SK-N-SH (cell line): ENCODE results near the gene XXYLT1. TPM values are rescaled to one million over a fixed set of nuclear protein-coding genes. Genes with fewer than 3 reads are reported as not detected.

Source experiments
- CTCF ChIA-PET: fragments of 300-600, 350-600 bp; formaldehyde crosslinking; extraction: SDS; loops from one replicate; lab custom pipeline; 2021; lab: Yijun Ruan, JAX
- POLR2A ChIA-PET: fragments of 350-600 bp; sonication (Branson Sonifier 250); formaldehyde crosslinking; extraction: SDS; loops from one replicate; lab custom pipeline; 2020; ENCODE audit warnings: antibody characterized with exemption, inconsistent platforms; lab: Yijun Ruan, JAX
- DNase-seq: peaks from one replicate; pipeline ENCODE4 v3.0.0; 2012
- H2AFZ ChIP-seq: fragments of 200-600 bp; sonication (generic); 2 replicates; pipeline ENCODE4 v1.8.1; 2016; ENCODE audit warnings: antibody characterized with exemption, mild to moderate bottlenecking, low read depth
- H3F3A ChIP-seq: fragments of 200-600 bp; sonication (generic); replicated peaks from 2 replicates; pipeline ENCODE3; 2016; ENCODE audit warnings: antibody characterized with exemption, mild to moderate bottlenecking; ENCODE audit not compliant: insufficient read depth
- H3K27ac ChIP-seq, 2 experiments: fragments of 200-500 bp in 1 of 2; fragments of 200-600 bp in 1 of 2; sonication (Bioruptor generic) in 1 of 2; sonication (generic), shearing (Covaris generic) in 1 of 2; 2 replicates each; pipeline versions ENCODE4 v1.5.1 to v1.6.1; 2014 to 2016; ENCODE audit warnings: low read depth in 2 of 2, inconsistent platforms in 1 of 2, low read length in 1 of 2, mild to moderate bottlenecking in 1 of 2, mixed read lengths in 1 of 2
- H3K27me3 ChIP-seq: fragments of 200-600 bp; sonication (generic), shearing (Covaris generic); 2 replicates; pipeline ENCODE4 v1.6.1; 2016; ENCODE audit warnings: mixed run types; ENCODE audit not compliant: insufficient read depth
- H3K36me3 ChIP-seq, 2 experiments: fragments of 200-500 bp in 1 of 2; fragments of 200-600 bp in 1 of 2; sonication (Bioruptor generic) in 1 of 2; sonication (generic) in 1 of 2; replicated peaks in 1 of 2; 2 replicates each; pipeline versions ENCODE3 to v1.5.1; 2014 to 2016; ENCODE audit warnings: low read length in 1 of 2, mild to moderate bottlenecking in 1 of 2; ENCODE audit not compliant: insufficient read depth in 2 of 2, control insufficient read depth in 1 of 2
- H3K4me1 ChIP-seq, 2 experiments: fragments of 200-500 bp in 1 of 2; fragments of 200-600 bp in 1 of 2; sonication (Bioruptor generic) in 1 of 2; sonication (generic), shearing (Covaris generic) in 1 of 2; 2 replicates each; pipeline versions ENCODE4 v1.5.1 to v1.6.1; 2014 to 2016; ENCODE audit warnings: low read depth in 1 of 2, low read length in 1 of 2, mixed run types in 1 of 2; ENCODE audit not compliant: insufficient read depth in 2 of 2, control insufficient read depth in 1 of 2
- H3K4me2 ChIP-seq: fragments of 200-600 bp; sonication (generic), shearing (Covaris generic); 2 replicates; pipeline ENCODE4 v1.6.1; 2017; ENCODE audit warnings: mixed run types
- H3K4me3 ChIP-seq, 2 experiments: fragments of 200-500 bp in 1 of 2; fragments of 200-600 bp in 1 of 2; sonication (Bioruptor generic) in 1 of 2; sonication (generic), shearing (Covaris generic) in 1 of 2; 2 replicates each; pipeline versions ENCODE4 v1.5.1 to v1.8.1; 2014 to 2016; ENCODE audit warnings: low read depth in 2 of 2, inconsistent platforms in 1 of 2, low read length in 1 of 2, mild to moderate bottlenecking in 1 of 2, mixed read lengths in 1 of 2, moderate library complexity in 1 of 2
- H3K79me2 ChIP-seq: fragments of 200-600 bp; sonication (generic); 2 replicates; pipeline ENCODE4 v1.8.1; 2017; ENCODE audit warnings: mild to moderate bottlenecking; ENCODE audit not compliant: insufficient read depth
- H3K9ac ChIP-seq: fragments of 200-600 bp; sonication (generic); 2 replicates; pipeline ENCODE4 v1.6.1; 2017; ENCODE audit warnings: mixed run types
- H3K9me2 ChIP-seq: fragments of 200-600 bp; sonication (generic); 2 replicates; pipeline ENCODE4 v1.6.1; 2017; ENCODE audit warnings: mixed run types
- H3K9me3 ChIP-seq: fragments of 200-600 bp; sonication (generic); 2 replicates; pipeline ENCODE4 v1.6.1; 2017; ENCODE audit warnings: mixed run types, mild to moderate bottlenecking, moderate library complexity
- H4K20me1 ChIP-seq: fragments of 200-600 bp; sonication (generic); 2 replicates; pipeline ENCODE4 v1.6.1; 2017; ENCODE audit warnings: mild to moderate bottlenecking, mixed run types; ENCODE audit not compliant: insufficient read depth
- CHD2 ChIP-seq: fragments of 150-350 bp; IDR thresholded peaks from 2 replicates; pipeline ENCODE4 v1.6.1; 2018; ENCODE audit warnings: low read length; ENCODE audit not compliant: partially characterized antibody
- EZH2phosphoT487 ChIP-seq: fragments of 200-600 bp; sonication (generic); IDR thresholded peaks from 2 replicates; pipeline ENCODE4 v1.6.1; 2017; ENCODE audit warnings: low read depth, mixed run types, mild to moderate bottlenecking, antibody characterized with exemption, moderate library complexity, borderline replicate concordance
- FOXJ3 ChIP-seq: sonication (generic); formaldehyde crosslinking; IDR thresholded peaks from 2 replicates; pipeline ENCODE4 v1.5.1; 2020; ENCODE audit warnings: mild to moderate bottlenecking, missing genetic modification reagents
- GABPA ChIP-seq: IDR thresholded peaks from 2 replicates; pipeline ENCODE4 v1.4.0; 2012; ENCODE audit warnings: low read depth, mild to moderate bottlenecking
- GATA2 ChIP-seq: sonication (generic); formaldehyde crosslinking; IDR thresholded peaks from 2 replicates; pipeline ENCODE4 v1.5.0; 2020; ENCODE audit warnings: mild to moderate bottlenecking, missing genetic modification reagents
- MEF2A ChIP-seq: IDR thresholded peaks from 2 replicates; pipeline ENCODE4 v1.4.0; 2012; ENCODE audit warnings: low read depth, borderline replicate concordance
- NRF1 ChIP-seq: IDR thresholded peaks from 2 replicates; pipeline ENCODE4 v1.6.1; 2012; ENCODE audit warnings: low read depth, mild to moderate bottlenecking, low read length
- RAD21 ChIP-seq: IDR thresholded peaks from 2 replicates; pipeline ENCODE4 v1.6.1; 2012; ENCODE audit warnings: mild to moderate bottlenecking, low read length
- RCOR1 ChIP-seq: fragments of 150-350 bp; IDR thresholded peaks from 2 replicates; pipeline ENCODE4 v1.6.1; 2017; ENCODE audit warnings: antibody characterized with exemption, low read length
- RFX5 ChIP-seq: IDR thresholded peaks from 2 replicates; pipeline ENCODE4 v1.6.1; 2012; ENCODE audit warnings: mild to moderate bottlenecking, improper control_type of control experiment, low read length
- SIN3A ChIP-seq: IDR thresholded peaks from 2 replicates; pipeline ENCODE4 v1.6.1; 2012; ENCODE audit warnings: low read depth, mild to moderate bottlenecking, low read length, moderate library complexity, borderline replicate concordance
- SMC3 ChIP-seq: IDR thresholded peaks from 2 replicates; pipeline ENCODE4 v1.6.1; 2012; ENCODE audit warnings: low read depth, low read length, improper control_type of control experiment
- TAF1 ChIP-seq: IDR thresholded peaks from 2 replicates; pipeline ENCODE4 v1.6.1; 2012; ENCODE audit warnings: low read depth, mild to moderate bottlenecking, low read length, moderate library complexity, borderline replicate concordance
- TEAD4 ChIP-seq: IDR thresholded peaks from 2 replicates; pipeline ENCODE4 v1.4.0; 2012; ENCODE audit warnings: mild to moderate bottlenecking, borderline replicate concordance; ENCODE audit not compliant: insufficient read depth
- YY1 ChIP-seq: IDR thresholded peaks from 2 replicates; pipeline ENCODE4 v1.4.0; 2012; ENCODE audit warnings: low read depth, mild to moderate bottlenecking
- WGBS: methylation state at CpG from one replicate; pipeline ENCODE4 v1.1.6; 2017; ENCODE audit warnings: low lambda C conversion rate; 5-methylcytosine and 5-hydroxymethylcytosine counted together
- polyA plus RNA-seq, 3 experiments: library from polyadenylated mRNA; depleted of rRNA; stranded (reverse); fragments of >200 nt; gene quantifications; 2 replicates each; pipeline ENCODE4 v1.2.3, GENCODE V29; 2012
- TF ChIP-seq, protein P1 (sequence below): fragments of 150-350 bp; IDR thresholded peaks from 2 replicates; pipeline ENCODE4 v1.6.1; 2016; ENCODE audit warnings: mild to moderate bottlenecking, low read depth, low read length
- TF ChIP-seq, protein P2 (sequence below): IDR thresholded peaks from 2 replicates; pipeline ENCODE4 v1.4.0; 2012; ENCODE audit warnings: low read depth, borderline replicate concordance
- TF ChIP-seq, protein P3 (sequence below): IDR thresholded peaks from 2 replicates; pipeline ENCODE4 v1.6.1; 2012; ENCODE audit warnings: mild to moderate bottlenecking, low read depth, low read length, moderate library complexity
- TF ChIP-seq, protein P4 (sequence below): fragments of 200-600 bp; sonication (generic); IDR thresholded peaks from 2 replicates; pipeline ENCODE4 v1.6.1; 2017; ENCODE audit warnings: antibody characterized with exemption, mild to moderate bottlenecking, moderate library complexity

Gene XXYLT1
- polyA plus RNA-seq, 1 of the 3 experiments (the other 2 are of a cell fraction) = 22.6 TPM

DNA sequence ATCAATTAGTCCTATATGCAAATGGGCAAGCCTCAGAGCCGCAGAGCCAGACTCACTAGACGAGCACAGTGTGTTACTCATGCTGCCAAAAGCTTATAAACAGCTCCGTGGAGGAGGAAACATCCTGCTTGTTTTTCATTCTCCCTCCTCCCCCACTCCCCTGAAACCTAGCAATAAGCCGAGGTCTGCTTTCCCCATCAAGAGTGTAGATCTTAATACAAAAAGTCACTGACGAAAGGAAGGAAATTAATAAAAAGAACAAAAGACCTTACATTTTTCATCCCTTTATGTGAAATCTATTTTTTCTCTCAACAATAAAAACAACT lies 88.5 kb downstream of the XXYLT1 start:
- no peak overlapping the region for H2AFZ ChIP-seq
- 48% methylated on average over 5 of the region's 5 CpGs for WGBS
- no peak overlapping the region for H3K9ac ChIP-seq
- H3K36me3 ChIP-seq = no peaks in the 10 kb centered on the region
- no peaks in the 10 kb centered on the region for H3K9me3 ChIP-seq
- ChIA-PET POLR2A (no interaction called here), CTCF (interaction anchor here (0.6 to 1.0 kb wide), 2 partner anchors 13 to 509 kb away, joined by 3 read pairs; no protein-coding TSS in a partner anchor)
- DNase-seq = no peak
- no peaks in the 10 kb centered on the region for H3K9me2 ChIP-seq
- H3K27ac ChIP-seq = peak overlapping the region in 1 of 2 experiments; percentile 92; a peak in 2 of 4 replicates
- H4K20me1 ChIP-seq = no peaks in the 10 kb centered on the region
- H3K79me2 ChIP-seq = peaks cover 7% of the 10 kb centered on the region; the same call in 1 of the 2 replicates
- H3K4me3 ChIP-seq = no peak overlapping the region
- H3K4me1 ChIP-seq = peaks cover 47 to 58% of the 10 kb centered on the region in 2 experiments
- H3K4me2 ChIP-seq = peak overlapping the region; percentile 22
- no peak for TF ChIP-seq RFX5
- TF ChIP-seq RCOR1 = no peak
- TF ChIP-seq, protein P1, sequence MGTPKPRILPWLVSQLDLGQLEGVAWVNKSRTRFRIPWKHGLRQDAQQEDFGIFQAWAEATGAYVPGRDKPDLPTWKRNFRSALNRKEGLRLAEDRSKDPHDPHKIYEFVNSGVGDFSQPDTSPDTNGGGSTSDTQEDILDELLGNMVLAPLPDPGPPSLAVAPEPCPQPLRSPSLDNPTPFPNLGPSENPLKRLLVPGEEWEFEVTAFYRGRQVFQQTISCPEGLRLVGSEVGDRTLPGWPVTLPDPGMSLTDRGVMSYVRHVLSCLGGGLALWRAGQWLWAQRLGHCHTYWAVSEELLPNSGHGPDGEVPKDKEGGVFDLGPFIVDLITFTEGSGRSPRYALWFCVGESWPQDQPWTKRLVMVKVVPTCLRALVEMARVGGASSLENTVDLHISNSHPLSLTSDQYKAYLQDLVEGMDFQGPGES = no peak
- TF ChIP-seq, protein P2, sequence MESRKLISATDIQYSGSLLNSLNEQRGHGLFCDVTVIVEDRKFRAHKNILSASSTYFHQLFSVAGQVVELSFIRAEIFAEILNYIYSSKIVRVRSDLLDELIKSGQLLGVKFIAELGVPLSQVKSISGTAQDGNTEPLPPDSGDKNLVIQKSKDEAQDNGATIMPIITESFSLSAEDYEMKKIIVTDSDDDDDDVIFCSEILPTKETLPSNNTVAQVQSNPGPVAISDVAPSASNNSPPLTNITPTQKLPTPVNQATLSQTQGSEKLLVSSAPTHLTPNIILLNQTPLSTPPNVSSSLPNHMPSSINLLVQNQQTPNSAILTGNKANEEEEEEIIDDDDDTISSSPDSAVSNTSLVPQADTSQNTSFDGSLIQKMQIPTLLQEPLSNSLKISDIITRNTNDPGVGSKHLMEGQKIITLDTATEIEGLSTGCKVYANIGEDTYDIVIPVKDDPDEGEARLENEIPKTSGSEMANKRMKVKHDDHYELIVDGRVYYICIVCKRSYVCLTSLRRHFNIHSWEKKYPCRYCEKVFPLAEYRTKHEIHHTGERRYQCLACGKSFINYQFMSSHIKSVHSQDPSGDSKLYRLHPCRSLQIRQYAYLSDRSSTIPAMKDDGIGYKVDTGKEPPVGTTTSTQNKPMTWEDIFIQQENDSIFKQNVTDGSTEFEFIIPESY = no peak
- TF ChIP-seq NRF1 = no peak
- no peak for TF ChIP-seq EZH2phosphoT487
- TF ChIP-seq TAF1 = no peak
- TF ChIP-seq GABPA = no peak
- no peak for TF ChIP-seq CHD2
- no peak for TF ChIP-seq RAD21
- no peak for TF ChIP-seq SIN3A
- TF ChIP-seq, protein P3, sequence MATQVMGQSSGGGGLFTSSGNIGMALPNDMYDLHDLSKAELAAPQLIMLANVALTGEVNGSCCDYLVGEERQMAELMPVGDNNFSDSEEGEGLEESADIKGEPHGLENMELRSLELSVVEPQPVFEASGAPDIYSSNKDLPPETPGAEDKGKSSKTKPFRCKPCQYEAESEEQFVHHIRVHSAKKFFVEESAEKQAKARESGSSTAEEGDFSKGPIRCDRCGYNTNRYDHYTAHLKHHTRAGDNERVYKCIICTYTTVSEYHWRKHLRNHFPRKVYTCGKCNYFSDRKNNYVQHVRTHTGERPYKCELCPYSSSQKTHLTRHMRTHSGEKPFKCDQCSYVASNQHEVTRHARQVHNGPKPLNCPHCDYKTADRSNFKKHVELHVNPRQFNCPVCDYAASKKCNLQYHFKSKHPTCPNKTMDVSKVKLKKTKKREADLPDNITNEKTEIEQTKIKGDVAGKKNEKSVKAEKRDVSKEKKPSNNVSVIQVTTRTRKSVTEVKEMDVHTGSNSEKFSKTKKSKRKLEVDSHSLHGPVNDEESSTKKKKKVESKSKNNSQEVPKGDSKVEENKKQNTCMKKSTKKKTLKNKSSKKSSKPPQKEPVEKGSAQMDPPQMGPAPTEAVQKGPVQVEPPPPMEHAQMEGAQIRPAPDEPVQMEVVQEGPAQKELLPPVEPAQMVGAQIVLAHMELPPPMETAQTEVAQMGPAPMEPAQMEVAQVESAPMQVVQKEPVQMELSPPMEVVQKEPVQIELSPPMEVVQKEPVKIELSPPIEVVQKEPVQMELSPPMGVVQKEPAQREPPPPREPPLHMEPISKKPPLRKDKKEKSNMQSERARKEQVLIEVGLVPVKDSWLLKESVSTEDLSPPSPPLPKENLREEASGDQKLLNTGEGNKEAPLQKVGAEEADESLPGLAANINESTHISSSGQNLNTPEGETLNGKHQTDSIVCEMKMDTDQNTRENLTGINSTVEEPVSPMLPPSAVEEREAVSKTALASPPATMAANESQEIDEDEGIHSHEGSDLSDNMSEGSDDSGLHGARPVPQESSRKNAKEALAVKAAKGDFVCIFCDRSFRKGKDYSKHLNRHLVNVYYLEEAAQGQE = no peak
- TF ChIP-seq TEAD4 = no peak
- TF ChIP-seq SMC3 = no peak
- TF ChIP-seq MEF2A = no peak
- no peak for TF ChIP-seq GATA2 (CRISPR knock-in tag)
- TF ChIP-seq, protein P4, sequence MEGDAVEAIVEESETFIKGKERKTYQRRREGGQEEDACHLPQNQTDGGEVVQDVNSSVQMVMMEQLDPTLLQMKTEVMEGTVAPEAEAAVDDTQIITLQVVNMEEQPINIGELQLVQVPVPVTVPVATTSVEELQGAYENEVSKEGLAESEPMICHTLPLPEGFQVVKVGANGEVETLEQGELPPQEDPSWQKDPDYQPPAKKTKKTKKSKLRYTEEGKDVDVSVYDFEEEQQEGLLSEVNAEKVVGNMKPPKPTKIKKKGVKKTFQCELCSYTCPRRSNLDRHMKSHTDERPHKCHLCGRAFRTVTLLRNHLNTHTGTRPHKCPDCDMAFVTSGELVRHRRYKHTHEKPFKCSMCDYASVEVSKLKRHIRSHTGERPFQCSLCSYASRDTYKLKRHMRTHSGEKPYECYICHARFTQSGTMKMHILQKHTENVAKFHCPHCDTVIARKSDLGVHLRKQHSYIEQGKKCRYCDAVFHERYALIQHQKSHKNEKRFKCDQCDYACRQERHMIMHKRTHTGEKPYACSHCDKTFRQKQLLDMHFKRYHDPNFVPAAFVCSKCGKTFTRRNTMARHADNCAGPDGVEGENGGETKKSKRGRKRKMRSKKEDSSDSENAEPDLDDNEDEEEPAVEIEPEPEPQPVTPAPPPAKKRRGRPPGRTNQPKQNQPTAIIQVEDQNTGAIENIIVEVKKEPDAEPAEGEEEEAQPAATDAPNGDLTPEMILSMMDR = no peak
- TF ChIP-seq FOXJ3 (CRISPR knock-in tag) = no peak
- TF ChIP-seq YY1 = no peak
- H3K27me3 ChIP-seq = no peaks in the 10 kb centered on the region
- H3F3A ChIP-seq = peaks cover 3% of the 10 kb centered on the region
